ENCODE data around the gene AGT.

GRCh38 chr1:230710543-230710904 is 3.4 kb downstream of the AGT start:
- no peak for TF ChIP-seq GATA3 (IDR thresholded peaks at IDR 0.05; ENCODE audit: low read depth, low read length)
- TF ChIP-seq GATA2 (IDR thresholded peaks at IDR 0.05; ENCODE audit: low read depth, low read length), result no peak
